Bronchus fibroblast of lung (primary cell): Measurements from ENCODE around the gene NKRF. TPM values are rescaled to one million over a fixed set of nuclear protein-coding genes. Genes with fewer than 3 reads are reported as not detected.

Experiments used
- total RNA-seq: library from RNA; depleted of rRNA; stranded (reverse); fragments of >200 nt; gene quantifications from 2 replicates; pipeline ENCODE4 v1.2.3, GENCODE V29; 2015

The NKRF gene
- 3.3 and 4.7 TPM in 2 replicates for total RNA-seq

DNA sequence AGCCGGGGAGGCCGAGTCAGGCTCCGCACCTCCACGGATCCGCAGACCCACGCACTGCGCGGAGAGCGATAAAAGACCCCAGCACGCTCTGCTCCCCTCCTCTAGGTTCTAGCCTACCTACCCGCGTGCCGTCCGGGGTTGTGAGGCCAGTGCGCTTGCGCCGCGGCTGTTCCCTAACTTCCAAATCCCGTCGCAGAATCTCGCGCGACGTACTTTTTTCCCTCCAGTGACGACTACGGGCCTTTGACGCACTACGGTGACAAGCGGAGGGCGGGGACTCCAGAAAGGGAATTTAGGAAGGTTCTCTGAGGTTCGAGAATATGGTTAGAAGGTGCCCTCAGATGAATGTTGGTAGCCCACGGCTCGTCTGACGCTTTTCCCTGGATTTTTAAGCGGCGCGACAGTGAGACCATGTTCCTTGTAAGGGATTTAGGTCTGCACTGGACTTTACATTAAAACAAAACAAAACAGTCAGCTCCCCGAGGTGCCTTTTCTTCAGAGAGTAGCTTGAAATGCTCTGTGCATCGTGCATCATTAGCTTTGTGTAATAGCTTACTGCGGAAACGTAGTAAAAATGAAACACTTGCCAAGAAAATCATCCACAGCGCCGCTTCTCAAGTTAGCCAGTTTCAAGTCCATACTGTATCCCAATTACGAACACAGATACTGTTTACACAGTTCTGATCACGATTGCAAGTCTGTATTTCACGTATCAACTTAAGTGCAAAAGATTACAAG lies at the start of gene NKRF:
Gene NKRF, minus strand, starts transcription at position 145 of the 738 bp plus-strand sequence.

GRCh38 chrX:119574394-119575266 lies 31.6 kb downstream of the NKRF start, which contains the start of gene UBE2A:
Gene UBE2A, plus strand, starts transcription at chrX:119574563. Its CDS starts 149 bp downstream, at chrX:119574712.

GRCh38 chrX:119565107-119565663 lies 41.0 kb downstream of the NKRF start, which contains the start of gene STEEP1:
Gene STEEP1, minus strand, starts transcription at chrX:119565409. Its CDS starts 54 bp downstream, at chrX:119565355.

Other genes with a start within 250 kb of the NKRF start
- gene SLC25A43, start 207.1 kb downstream of the NKRF start, total RNA-seq = 18.8 and 21.0 TPM in 2 replicates
- gene SLC25A5, start 138.0 kb downstream of the NKRF start, total RNA-seq = 478 and 519 TPM in 2 replicates
- gene STEEP1, start 41.0 kb downstream of the NKRF start, total RNA-seq = 19.0 and 24.8 TPM in 2 replicates
- 30.9 and 31.2 TPM in 2 replicates for gene UBE2A, start 31.9 kb downstream of the NKRF start, total RNA-seq
- gene SEPTIN6, start 86.7 kb upstream of the NKRF start, total RNA-seq = 11.3 and 11.9 TPM in 2 replicates
- 0.17 and 0.30 TPM in 2 replicates for gene SOWAHD, start 152.2 kb upstream of the NKRF start, total RNA-seq
- gene RPL39, start 185.2 kb upstream of the NKRF start, total RNA-seq = 3,305 and 3,757 TPM in 2 replicates
- gene UPF3B, start 246.5 kb upstream of the NKRF start, total RNA-seq = 2.1 and 3.0 TPM in 2 replicates